Urothelium cell line (cell line): ENCODE results near the gene LIPE.

Experiments
- DNase-seq: peaks from one replicate; pipeline ENCODE4 v3.0.0; 2011; ENCODE audit warnings: low spot score, mixed read lengths
- FAIRE-seq: peaks from 2 replicates; lab custom pipeline; 2011; peaks lifted over from hg19 to GRCh38; lab: Jason Lieb, UNC

Gene LIPE

GRCh38 chr19:42412661-42413076, 14.5 kb downstream of the LIPE start:
- no peak for FAIRE-seq
- no peak for DNase-seq

GRCh38 chr19:42412227-42412626, 15.0 kb downstream of the LIPE start:
- FAIRE-seq (no peak), DNase-seq (no peak)

GRCh38 chr19:42411581-42412178, 15.5 kb downstream of the LIPE start:
- no peak for DNase-seq
- FAIRE-seq, result no peak

DNA sequence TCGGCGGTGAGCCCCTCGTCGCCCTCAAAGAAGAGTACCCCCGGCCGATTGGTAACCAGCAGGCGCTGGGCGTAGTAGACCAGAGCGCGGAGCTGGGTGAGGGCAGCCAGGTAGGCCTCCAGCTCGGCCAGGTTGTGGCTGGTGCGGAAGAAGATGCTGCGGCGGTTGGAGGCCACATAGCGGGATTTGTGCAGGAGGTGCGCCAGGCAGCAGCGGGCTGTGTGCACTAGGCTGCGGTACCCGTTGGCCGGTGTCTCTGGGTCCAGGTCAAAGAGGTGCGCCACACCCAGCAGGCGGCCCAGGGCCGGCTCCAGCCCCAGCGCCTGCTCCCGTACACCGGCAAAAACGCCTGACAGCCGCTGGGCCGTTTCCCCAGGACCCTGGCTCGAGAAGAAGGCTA, 16.8 kb downstream of the LIPE start:
- DNase-seq (no peak), FAIRE-seq (no peak)

DNA sequence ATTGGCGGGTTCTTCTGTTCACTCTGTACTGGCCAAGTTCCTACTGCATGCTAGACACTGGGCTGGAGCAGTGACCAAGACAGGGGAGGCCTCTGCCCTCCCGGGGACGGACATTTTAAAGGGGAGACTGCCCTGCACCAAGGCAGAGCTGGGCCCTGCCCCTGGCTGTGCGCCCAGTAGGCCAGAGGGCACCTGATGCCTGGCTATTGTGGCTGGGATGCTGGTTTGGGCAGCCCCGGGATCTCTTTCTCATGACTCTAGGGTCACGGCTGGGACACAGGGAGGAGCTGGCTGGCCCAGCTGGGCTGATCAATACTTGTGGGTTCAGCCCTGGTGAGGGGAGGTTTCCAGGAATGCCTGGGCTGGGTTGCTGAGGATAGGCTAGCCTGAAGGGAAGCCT, 17.7 kb downstream of the LIPE start:
- DNase-seq, result no peak
- FAIRE-seq, result no peak

GRCh38 chr19:42407816-42408175, 19.4 kb downstream of the LIPE start:
- FAIRE-seq (no peak), DNase-seq (no peak)

GRCh38 chr19:42407085-42407815, 19.9 kb downstream of the LIPE start:
- DNase-seq, result no peak
- FAIRE-seq, result no peak

DNA sequence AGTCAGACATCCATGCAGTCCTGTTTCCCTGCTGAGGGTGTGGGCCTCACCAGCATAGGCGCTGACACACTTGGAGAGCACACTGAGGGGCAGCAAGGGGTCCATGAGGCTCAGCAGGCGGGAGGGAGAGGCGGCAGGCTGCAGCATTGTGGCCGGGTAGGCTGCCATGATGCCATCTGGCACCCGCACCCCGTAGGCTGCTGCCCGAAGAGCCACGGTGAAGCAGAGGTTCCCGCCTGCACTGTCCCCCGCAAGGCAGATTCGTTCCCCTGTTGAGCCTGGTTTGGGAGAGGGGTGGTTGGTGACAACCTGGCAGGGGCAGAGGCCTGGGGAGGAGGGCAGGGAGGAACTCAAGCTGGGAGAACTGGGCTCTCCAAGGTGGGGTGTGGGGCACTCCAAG, 21.1 kb downstream of the LIPE start:
- DNase-seq (no peak), FAIRE-seq (peak; percentile 17)

DNA sequence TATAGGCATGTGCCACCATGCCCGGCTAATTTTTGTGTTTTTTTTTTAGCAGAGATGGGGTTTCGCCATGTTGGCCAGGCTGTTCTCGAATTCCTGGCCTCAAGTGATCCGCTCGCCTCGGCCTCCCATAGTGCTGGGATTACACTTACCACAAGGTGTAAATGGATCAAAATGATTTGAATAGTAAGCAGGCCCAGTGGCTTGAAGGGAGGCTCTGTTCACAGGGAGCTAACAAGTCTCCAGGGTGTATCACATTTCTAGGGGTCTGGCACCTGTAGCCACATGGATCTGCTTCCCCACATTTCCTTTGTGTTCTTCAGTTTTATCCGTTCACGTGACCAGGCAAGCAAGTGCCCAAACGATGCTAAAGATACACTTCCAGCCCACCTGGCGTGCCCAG, 23.6 kb downstream of the LIPE start:
- no peak for FAIRE-seq
- DNase-seq, result no peak

DNA sequence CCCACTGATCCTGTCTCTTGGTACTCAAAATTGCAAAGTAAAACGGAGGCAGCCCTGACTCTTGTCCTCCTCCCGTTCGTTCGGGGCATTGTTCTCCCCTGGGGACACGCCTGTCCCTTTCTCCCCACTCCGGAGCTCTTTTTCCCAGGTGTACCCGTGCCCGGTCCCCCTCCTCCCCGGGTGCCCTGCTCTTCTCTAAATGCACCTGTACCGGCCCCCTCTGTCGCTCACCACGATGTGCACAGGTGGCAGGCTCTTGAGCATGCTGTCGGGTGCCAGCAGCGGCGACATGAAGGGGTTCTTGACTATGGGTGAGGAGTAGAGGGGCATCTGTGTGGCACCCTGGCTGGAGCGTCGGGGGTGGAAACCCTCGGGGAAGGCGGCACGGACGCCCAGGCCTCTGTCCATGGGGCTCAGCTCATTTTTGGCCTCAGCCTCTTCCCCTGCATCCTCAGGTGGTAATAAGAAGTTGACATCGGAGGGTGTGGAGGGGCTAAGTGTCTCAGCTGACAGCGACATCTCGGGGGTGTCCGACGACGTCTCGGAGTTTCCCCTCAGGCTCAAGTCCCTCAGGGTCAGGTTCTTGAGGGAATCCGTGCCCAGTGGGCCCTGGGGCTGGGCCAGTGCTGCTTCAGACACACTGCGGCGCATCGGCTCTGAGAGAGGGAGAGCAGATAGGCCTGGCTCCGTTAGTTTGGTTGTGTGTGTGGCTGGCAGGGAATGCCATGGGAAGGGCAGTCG, 24.6 kb downstream of the LIPE start:
- FAIRE-seq (no peak), DNase-seq (no peak)

DNA sequence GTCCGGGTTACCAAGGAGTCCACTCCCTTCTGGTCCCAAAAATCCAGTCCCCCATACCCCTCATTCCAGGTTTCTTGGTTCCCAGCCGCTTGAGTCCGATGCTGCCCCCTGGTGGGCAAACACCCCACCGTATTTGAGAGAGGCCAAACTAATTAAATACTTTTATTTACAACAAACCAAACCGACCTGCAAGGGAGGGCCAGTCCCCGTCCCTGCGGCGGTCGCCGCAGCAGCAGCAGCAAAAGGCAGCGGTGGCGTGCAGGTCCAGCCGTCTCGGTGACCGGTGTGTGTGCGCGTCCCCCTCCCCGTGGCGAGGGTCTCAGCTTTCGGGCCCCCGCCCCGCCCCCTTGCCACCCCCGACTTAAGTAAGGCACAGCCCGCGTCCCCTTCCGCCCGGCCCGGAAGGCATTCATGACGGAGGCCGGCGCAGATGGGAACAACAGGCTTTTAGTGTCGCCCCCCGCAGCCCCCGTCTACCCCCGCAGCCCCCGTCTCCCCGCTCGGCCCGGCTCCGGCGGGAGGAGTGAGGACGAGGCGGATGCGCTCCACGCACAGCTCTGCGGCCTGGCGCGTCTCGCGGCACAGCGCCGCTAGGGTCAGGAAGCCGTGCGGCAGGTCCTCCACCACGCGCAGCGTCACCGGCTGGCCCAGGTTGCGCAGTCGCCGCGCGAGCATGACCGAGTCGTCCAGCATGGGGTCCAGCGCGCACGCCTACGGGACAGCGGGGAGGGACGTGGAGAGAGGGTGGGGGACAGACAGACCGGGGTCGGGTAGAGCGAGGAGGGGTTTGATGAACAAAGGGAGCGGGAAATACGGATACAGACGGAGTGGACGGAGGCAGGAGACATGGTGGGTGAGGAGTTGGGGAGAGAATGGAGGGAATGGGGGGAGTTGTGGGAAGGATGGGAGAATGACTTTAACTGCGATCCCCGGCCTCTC, 25.6 kb downstream of the LIPE start:
- DNase-seq (peak; percentile 66), FAIRE-seq (peak; percentile 48)

- FAIRE-seq, result no peak
- no peak for DNase-seq
Observed at GRCh38 chr19:42400404-42400803, 26.8 kb downstream of the LIPE start.

GRCh38 chr19:42397263-42398166, 29.7 kb downstream of the LIPE start:
- no peak for DNase-seq
- no peak for FAIRE-seq

- DNase-seq (peak; percentile 100), FAIRE-seq (peak; percentile 78)
Observed at GRCh38 chr19:42396381-42397262, 30.6 kb downstream of the LIPE start.

- DNase-seq (no peak), FAIRE-seq (no peak)
Observed at GRCh38 chr19:42394751-42395150, 32.4 kb downstream of the LIPE start.

- FAIRE-seq, result no peak
- no peak for DNase-seq
Observed at GRCh38 chr19:42392165-42392564, 35.0 kb downstream of the LIPE start.

DNA sequence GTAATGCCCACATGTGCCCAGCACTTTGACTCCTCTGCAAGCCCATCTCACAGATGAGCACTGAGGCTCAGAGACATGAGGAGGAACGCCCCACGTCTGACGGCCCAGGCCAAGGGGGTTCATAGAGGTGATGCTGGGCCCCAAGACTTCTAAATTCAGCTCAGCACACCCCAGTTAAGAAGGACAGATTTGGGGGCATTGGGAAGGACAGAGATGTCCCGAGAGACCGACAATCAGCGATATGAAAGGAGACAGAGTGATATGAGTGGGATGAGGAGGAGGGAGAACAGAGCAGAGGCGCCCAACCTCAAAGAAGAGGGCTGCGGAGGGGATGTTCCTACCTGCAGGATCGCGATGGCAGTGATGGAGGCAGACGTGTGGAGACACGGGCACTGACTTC, 37.3 kb downstream of the LIPE start, which contains the start of gene CNFN:
TSS of gene CNFN (minus strand) at position 399 of the 400 bp plus-strand sequence. CDS start 1,260 bp downstream, outside the sequence.
- DNase-seq (no peak), FAIRE-seq (no peak)

GRCh38 chr19:42388851-42389489, 38.2 kb downstream of the LIPE start:
- FAIRE-seq (no peak), DNase-seq (no peak)
